GM18867 (cell line): ENCODE data around the gene SACM1L.
"Not testable (repeated sequence)": the region's sequence is repeated elsewhere in the genome, so short reads cannot be mapped to it uniquely, and the experiment has no call there.

ENCODE experiments used
- ATAC-seq: cut with Tn5 transposase; IDR thresholded peaks from one replicate; pipeline ENCODE4 v1.9.1; 2021; ENCODE audit warnings: mild to moderate bottlenecking, moderate library complexity; ENCODE audit not compliant: unreplicated experiment

Gene SACM1L

DNA sequence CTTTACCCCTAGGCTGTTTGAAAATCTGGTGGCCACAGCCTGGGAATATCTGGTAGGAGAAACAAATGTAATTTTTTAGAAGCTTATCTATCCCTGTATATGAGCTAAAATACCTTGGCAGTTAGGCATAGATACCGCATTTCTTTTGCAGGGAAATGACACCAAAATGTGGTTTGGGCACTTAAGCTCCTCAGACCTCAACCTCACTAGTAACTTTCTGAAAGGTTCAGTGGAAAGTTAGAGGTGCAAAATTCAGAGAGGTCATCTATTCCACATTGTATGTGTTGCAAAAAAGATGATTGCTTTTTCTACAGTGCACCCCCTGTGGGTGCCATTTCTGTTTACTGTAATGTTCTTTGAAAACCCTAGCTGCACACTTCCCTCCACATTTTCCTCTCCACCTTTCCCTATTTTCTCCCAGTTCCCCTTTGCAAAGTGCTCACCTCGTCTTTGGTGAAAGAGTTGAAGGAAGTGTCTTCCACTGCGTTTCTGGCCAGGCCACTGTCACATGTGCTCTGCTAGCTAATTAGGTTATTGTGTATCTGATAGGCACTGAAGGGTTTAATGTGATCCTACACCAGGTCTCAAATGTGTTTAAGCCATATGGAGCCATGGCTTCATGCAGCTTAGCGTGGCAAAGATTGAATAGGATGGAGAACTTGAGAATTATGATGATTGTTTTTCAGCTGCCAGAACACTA, 1.3 kb downstream of the SACM1L start:
- ATAC-seq, result no peak

GRCh38 chr3:45691842-45692241, 2.6 kb downstream of the SACM1L start:
- ATAC-seq, result no peak

DNA sequence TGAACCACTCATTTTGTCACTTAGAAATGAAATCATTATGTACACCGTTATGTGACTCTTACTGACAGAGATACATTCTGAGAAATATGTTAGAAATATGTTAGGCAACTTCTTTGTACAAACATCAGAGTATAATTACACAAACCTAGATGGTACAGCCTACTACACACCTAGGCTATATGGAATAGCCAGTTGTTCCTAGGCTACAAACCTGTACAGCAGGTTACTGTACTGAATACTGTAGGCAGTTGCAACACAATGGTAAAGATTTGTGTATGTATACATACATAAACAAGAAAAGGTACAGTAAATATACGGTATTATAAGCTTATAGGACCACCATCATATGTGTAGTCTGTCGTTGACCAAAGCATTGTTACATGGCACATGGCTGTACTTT, 3.7 kb downstream of the SACM1L start:
- ATAC-seq, result no peak

DNA sequence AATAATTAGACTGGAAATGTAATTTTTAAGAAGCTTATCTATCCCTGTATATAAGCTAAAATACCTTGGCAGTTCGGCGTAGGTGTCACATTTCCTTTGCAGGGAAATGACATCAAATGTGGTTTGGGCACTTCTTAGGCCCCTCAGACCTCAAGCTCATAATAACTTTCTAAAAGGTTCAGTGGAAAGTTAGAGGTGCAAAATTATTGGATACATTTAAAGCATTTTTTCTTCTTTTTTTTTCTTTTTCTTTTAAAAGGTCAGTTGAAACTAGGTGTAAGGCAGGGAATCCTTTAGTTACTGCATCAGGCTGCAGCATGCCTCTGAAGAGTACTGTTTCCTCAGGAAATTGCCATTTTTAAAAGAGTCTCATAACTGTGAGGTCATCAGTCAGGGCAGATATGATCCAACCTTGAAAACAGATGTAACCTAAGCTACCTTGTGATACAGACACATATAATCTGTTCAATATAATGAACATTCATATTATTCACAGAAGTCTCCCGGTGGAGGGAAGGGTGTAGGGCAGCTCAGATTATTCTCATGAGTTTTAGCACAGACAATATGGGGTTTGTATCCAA, 4.8 kb downstream of the SACM1L start:
- ATAC-seq, result no peak

DNA sequence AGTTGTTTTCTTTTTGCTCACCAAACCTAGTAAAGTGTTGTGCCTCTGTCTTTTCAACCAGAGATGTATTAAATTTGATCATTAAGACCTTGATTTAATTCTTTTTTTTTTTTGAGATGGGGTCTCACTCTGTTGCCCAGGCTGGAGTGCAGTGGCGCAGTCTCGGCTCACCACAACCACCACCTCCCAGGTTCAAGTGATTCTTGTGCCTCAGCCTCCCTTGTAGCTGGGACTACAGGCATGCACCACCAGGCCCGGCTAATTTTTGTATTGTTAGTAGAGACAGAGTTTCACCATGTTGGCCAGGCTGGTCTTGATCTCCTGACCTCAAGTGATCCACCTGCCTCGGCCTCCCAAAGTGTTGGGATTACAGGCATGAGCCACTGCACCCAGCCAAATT, 6.0 kb downstream of the SACM1L start:
- not testable (repeated sequence) for ATAC-seq

GRCh38 chr3:45700570-45701073, 11.4 kb downstream of the SACM1L start:
- ATAC-seq, result no peak

GRCh38 chr3:45701172-45701867, 12.1 kb downstream of the SACM1L start:
- ATAC-seq, result no peak

- ATAC-seq, result no peak
Measured at GRCh38 chr3:45704301-45704943, 15.2 kb downstream of the SACM1L start.

DNA sequence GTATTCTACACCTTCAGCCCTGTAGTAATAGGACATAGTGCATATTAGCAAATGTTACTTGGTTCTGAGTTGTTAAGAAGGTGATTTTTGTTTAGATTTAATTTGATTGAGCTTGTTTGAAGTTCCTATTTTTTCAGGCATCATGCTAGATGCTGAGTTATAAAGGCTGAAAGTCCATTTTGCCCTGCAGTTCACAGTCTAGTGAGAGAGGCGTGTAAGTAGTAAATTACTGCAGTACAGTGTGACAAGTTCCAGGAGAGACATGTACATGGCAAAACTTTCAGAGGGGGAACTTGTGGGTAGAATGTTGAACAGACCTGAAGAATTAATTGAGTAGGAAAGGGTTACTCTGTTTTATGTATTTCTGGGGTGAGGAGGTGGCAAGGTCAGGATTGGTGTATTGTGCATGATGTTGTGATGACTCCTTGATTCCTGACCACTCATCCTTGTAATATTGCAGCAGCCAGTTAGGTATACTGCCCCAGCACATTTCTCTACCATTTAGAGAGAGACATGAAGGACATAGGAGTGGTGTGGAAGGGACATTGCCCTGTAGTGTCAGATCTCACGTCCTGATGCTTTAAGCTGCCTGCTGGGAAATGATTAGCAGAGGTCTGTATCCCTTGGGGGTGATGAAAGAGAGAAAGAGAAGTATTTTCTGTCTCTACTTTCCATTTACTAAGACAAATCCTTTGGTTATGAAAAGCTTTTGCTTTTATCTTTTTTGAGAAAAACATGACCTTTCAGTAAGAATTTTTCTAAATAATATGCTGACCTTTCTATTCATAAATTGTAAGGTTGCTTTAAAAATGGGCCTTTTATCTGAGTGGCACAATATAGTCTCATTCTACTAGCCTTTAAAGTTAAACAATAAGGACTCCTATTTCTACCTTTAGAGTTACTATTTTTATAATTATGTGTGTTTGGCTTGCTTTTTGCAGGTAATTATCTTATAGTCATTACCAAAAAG, 16.9 kb downstream of the SACM1L start:
- no peak for ATAC-seq

- no peak for ATAC-seq
Measured at GRCh38 chr3:45711931-45712330, 22.7 kb downstream of the SACM1L start.

- ATAC-seq, result no peak
Measured at GRCh38 chr3:45712434-45713110, 23.4 kb downstream of the SACM1L start.

- ATAC-seq, result no peak
Measured at GRCh38 chr3:45715945-45716344, 26.7 kb downstream of the SACM1L start.

DNA sequence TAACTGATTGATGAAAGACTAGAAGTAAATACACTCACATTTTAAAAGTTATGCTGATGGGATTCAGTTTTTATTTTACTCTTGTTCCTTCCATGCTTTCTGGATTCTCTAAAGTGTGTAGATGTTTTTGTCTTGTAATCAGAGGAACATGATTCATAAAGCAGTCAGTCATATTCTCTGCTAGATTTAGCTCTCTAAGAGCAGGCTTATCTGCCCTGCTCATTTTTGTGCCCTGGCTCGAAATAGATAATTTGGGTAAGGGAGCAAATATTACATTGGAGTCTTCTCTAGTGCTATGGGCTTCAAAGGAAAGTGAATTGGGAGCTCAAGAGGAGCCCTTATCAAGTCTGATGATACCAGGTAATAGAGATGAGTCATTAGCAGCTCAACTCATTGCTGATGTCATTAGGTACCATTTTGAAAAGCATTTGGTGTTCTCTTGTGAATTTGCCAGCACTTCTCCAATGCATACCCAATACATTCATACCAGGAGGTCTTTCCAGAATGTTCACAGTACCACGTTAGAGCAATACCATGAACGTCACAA, 27.7 kb downstream of the SACM1L start:
- no peak for ATAC-seq

DNA sequence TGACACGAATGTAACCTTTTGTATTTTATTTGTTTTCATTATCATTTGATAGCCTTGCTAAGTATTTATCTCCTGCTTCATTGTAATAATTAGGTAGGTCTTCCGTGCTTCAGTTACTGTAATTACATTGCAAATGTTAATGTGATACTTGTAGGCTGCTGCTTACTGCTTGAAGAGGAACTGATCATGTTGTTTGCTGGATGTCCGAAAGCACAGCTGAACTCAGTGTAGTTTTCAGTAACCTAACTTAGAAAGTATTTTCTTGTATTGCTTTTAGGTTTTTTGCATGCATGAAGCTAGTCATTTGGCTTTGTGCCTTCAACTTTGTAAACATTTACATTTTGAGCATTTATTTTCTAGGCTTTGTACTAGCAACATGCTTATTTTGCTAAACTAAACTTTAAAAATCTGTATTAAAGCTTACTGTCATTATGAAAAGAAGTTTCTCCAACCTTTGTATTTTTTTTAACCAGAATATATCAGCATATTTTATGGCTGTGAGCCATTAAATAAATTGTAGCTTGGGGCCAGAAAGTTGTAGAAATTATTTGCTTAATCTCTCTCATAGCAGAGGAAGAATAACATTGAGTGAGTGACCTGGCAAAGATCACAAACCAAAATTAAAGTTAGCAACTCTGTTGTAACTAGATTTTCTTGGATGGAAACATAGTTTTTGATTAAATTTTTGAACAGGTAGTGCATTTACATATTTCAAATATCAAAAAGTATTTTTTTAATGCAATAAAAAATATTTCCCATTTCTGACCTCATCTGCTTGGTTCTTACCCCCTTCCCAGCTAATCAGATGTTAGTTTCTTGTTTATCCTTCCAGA, 30.7 kb downstream of the SACM1L start:
- no peak for ATAC-seq

DNA sequence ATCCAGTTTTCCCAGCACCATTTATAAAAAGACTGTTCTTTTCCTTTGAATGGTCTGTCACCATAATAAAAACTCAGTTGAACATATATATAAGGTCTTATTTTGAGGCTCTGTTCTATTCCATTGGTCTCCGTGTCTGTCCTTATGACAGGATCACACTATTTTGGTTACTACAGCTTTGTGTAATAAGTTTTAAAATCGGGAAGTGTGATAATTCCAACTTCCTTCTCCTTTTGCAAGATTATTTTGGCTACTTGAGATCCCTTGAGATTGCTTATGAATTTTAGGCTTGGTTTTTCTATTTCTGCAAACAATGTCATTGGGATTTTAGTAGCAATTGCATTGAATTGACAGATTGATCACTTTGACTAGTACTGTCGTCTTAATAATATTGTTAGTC, 35.7 kb downstream of the SACM1L start:
- no peak for ATAC-seq

DNA sequence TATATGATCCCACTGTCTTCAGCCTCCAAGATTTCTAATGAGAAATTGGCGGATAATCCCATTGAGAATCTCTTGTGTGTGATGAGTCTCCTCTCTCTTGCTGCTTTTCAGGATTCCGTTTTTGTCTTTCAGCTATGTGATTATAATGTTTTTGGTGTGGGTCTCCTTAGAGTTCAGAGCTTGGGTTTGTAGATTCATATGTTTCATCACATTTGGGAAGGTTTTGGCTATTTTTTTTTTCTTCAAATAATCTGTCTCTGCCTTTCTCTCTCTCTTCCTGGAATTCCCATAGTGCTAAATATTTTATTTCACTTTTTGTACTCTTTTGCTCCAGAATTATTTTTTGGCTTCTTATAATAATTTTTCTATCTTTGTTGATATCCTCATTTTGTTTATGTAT, 40.4 kb downstream of the SACM1L start:
- no peak for ATAC-seq

- no peak for ATAC-seq
Measured at GRCh38 chr3:45730409-45731154, 41.4 kb downstream of the SACM1L start.

GRCh38 chr3:45736707-45737106, 47.5 kb downstream of the SACM1L start:
- ATAC-seq, result no peak
